A549 (cell line): ENCODE data around the gene RBM44.

Source experiments
- CBX2 ChIP-seq: fragments of 200-600 bp; sonication (generic); IDR thresholded peaks from 2 replicates; pipeline ENCODE4 v1.6.1; 2016; ENCODE audit warnings: low read depth, mild to moderate bottlenecking, borderline replicate concordance
- CHD4 ChIP-seq: fragments of 200-600 bp; sonication (generic); IDR thresholded peaks from 2 replicates; pipeline ENCODE4 v1.6.1; 2016; ENCODE audit warnings: antibody characterized with exemption, mild to moderate bottlenecking, borderline replicate concordance
- CTCF ChIP-seq: fragments of >200 bp; sonication (Bioruptor Twin); formaldehyde crosslinking; IDR thresholded peaks from 3 replicates; pipeline ENCODE4 v1.5.1; 2016
- EHMT2 ChIP-seq: fragments of 200-600 bp; sonication (generic); IDR thresholded peaks from 2 replicates; pipeline ENCODE4 v1.6.1; 2016; ENCODE audit warnings: antibody characterized with exemption, low read depth, mild to moderate bottlenecking, moderate library complexity
- ESRRA ChIP-seq: fragments of 150-350 bp; IDR thresholded peaks from 2 replicates; pipeline ENCODE4 v1.6.1; 2014; ENCODE audit warnings: mild to moderate bottlenecking, low read length, borderline replicate concordance
- HOXA7 ChIP-seq: fragments of 250-450 bp; sonication (Bioruptor Pico); IDR thresholded peaks from 2 replicates; pipeline ENCODE4 v1.5.0; 2020; ENCODE audit warnings: mild to moderate bottlenecking, moderate library complexity
- JUN ChIP-seq, 2 experiments: fragments of >200 bp; sonication (Bioruptor Twin); formaldehyde crosslinking; IDR thresholded peaks; 2 replicates in 1 of 2; 3 replicates in 1 of 2; pipeline ENCODE4 v1.6.1; 2016 to 2017
- MAFK ChIP-seq: fragments of 450-650 bp; IDR thresholded peaks from 2 replicates; pipeline ENCODE4 v1.6.1; 2014; ENCODE audit not compliant: partially characterized antibody
- MAX ChIP-seq: IDR thresholded peaks from 2 replicates; pipeline ENCODE4 v1.6.1; 2012
- MYC ChIP-seq: IDR thresholded peaks from 2 replicates; pipeline ENCODE4 v1.6.1; 2012; ENCODE audit warnings: mild to moderate bottlenecking, inconsistent platforms, low read length, improper control_type of control experiment, borderline replicate concordance
- POLR2A ChIP-seq: IDR thresholded peaks from 2 replicates; pipeline ENCODE4 v1.6.1; 2012; ENCODE audit warnings: mild to moderate bottlenecking, low read length
- RARB ChIP-seq: fragments of 250-450 bp; sonication (Bioruptor Pico); IDR thresholded peaks from 2 replicates; pipeline ENCODE4 v1.8.0; 2021; ENCODE audit warnings: mild to moderate bottlenecking, moderate library complexity
- REST ChIP-seq: fragments of 200-600 bp; sonication (generic); IDR thresholded peaks from 2 replicates; pipeline ENCODE4 v1.6.1; 2016; ENCODE audit warnings: antibody characterized with exemption, mild to moderate bottlenecking, moderate library complexity

- no peak for TF ChIP-seq POLR2A
- TF ChIP-seq CTCF: no peak
- no peak for TF ChIP-seq EHMT2
- TF ChIP-seq RARB: no peak
- no peak for TF ChIP-seq CHD4
- no peak for TF ChIP-seq REST
- TF ChIP-seq MAX: no peak
- no peak for TF ChIP-seq MAFK
- TF ChIP-seq HOXA7 (CRISPR knock-in tag): no peak
- TF ChIP-seq MYC: no peak
- no peak for TF ChIP-seq CBX2
- no peak for TF ChIP-seq JUN (IDR thresholded peaks at IDR 0.05)
- no peak for TF ChIP-seq ESRRA
Measured at GRCh38 chr2:237873421-237873831, 74.8 kb downstream of the RBM44 start.
